GM18505 (cell line): ENCODE measurements around the gene ILDR2.

Experiments used
- ATAC-seq: cut with Tn5 transposase; IDR thresholded peaks from one replicate; pipeline ENCODE4 v1.9.1; 2021; ENCODE audit not compliant: unreplicated experiment
- POLR2A ChIP-seq: IDR thresholded peaks from 4 replicates; pipeline ENCODE4 v1.6.1; 2011; ENCODE audit warnings: borderline replicate concordance; ENCODE audit not compliant: insufficient read depth, insufficient read length; ENCODE audit errors: extremely low read depth

ILDR2 gene

GRCh38 chr1:166988974-166989515, 13.7 kb upstream of the ILDR2 start, which contains the start of gene MAEL:
MAEL (plus strand) TSS chr1:166989280; CDS start chr1:166989353, 73 bp downstream.
- TF ChIP-seq POLR2A: no peak
- ATAC-seq: no peak

- no peak for ATAC-seq
- TF ChIP-seq POLR2A: no peak
Measured at GRCh38 chr1:166981589-166981988, 6.2 kb upstream of the ILDR2 start.

- no peak for ATAC-seq
- TF ChIP-seq POLR2A: no peak
Measured at GRCh38 chr1:166980818-166981217, 5.5 kb upstream of the ILDR2 start.

GRCh38 chr1:166980383-166980782, 5.0 kb upstream of the ILDR2 start:
- no peak for TF ChIP-seq POLR2A
- ATAC-seq: no peak

- ATAC-seq: no peak
- no peak for TF ChIP-seq POLR2A
Measured at GRCh38 chr1:166978821-166979220, 3.5 kb upstream of the ILDR2 start.

GRCh38 chr1:166977951-166978350, 2.6 kb upstream of the ILDR2 start:
- no peak for TF ChIP-seq POLR2A
- ATAC-seq: no peak

GRCh38 chr1:166974647-166975345, 544 bp downstream of the ILDR2 start:
- no peak for TF ChIP-seq POLR2A
- ATAC-seq: no peak

- ATAC-seq: no peak
- no peak for TF ChIP-seq POLR2A
Measured at GRCh38 chr1:166972826-166973225, 2.5 kb downstream of the ILDR2 start.

- no peak for ATAC-seq
- no peak for TF ChIP-seq POLR2A
Measured at GRCh38 chr1:166972193-166972592, 3.1 kb downstream of the ILDR2 start.

GRCh38 chr1:166971252-166971651, 4.1 kb downstream of the ILDR2 start:
- TF ChIP-seq POLR2A: no peak
- no peak for ATAC-seq

GRCh38 chr1:166969074-166969677, 6.2 kb downstream of the ILDR2 start:
- peak; percentile 75 for ATAC-seq
- TF ChIP-seq POLR2A: no peak

- TF ChIP-seq POLR2A: no peak
- ATAC-seq: no peak
Measured at GRCh38 chr1:166960858-166961474, 14.4 kb downstream of the ILDR2 start.

- TF ChIP-seq POLR2A: no peak
- ATAC-seq: no peak
Measured at GRCh38 chr1:166956872-166957271, 18.5 kb downstream of the ILDR2 start.
